Stomach (tissue), 4 donors: ENCODE data around the gene GMEB2.

Experiments used
- EP300 ChIP-seq: sonication (generic); formaldehyde crosslinking; IDR thresholded peaks from one replicate; pipeline ENCODE4 v1.6.1; 2017; ENCODE audit warnings: antibody characterized with exemption
- TF ChIP-seq, protein P1 (sequence below), 7 experiments: fragments of 450-650 bp in 4 of 7; fragments of 200-600 bp in 3 of 7; sonication (generic) in 3 of 7; IDR thresholded peaks; one replicate each; pipeline ENCODE4 v1.5.1; 2016 to 2019; ENCODE audit warnings: antibody characterized with exemption in 7 of 7, control low read depth in 2 of 7, mild to moderate bottlenecking in 1 of 7

DNA sequence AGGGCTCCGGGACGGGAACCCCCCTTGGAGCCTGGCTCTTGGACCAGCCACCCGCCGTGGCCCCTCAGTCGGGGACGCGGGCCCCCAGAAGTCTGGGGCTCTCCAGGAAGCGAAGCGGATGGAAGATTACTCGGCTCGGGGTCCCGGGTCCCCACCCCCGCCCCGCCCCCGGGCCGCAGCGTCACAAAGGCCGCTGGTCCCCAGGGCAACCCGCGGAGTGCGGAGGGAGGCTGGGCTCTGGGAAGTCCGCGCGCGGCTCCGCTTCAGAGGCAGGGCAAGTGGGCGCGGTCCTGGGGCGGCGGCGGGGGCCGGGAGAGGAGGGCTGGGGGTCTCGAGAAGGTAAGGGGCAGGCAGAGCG lies 73.0 kb downstream of the GMEB2 start, which contains the start of gene FNDC11:
- TF ChIP-seq, protein P1, sequence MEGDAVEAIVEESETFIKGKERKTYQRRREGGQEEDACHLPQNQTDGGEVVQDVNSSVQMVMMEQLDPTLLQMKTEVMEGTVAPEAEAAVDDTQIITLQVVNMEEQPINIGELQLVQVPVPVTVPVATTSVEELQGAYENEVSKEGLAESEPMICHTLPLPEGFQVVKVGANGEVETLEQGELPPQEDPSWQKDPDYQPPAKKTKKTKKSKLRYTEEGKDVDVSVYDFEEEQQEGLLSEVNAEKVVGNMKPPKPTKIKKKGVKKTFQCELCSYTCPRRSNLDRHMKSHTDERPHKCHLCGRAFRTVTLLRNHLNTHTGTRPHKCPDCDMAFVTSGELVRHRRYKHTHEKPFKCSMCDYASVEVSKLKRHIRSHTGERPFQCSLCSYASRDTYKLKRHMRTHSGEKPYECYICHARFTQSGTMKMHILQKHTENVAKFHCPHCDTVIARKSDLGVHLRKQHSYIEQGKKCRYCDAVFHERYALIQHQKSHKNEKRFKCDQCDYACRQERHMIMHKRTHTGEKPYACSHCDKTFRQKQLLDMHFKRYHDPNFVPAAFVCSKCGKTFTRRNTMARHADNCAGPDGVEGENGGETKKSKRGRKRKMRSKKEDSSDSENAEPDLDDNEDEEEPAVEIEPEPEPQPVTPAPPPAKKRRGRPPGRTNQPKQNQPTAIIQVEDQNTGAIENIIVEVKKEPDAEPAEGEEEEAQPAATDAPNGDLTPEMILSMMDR (IDR thresholded peaks at IDR 0.05): no peak
- TF ChIP-seq EP300: no peak
